Measurements from ENCODE around the gene FAM20A.
"Not testable (repeated sequence)": the region's sequence is repeated elsewhere in the genome, so short reads cannot be mapped to it uniquely, and the experiment has no call there.

The FAM20A gene

DNA sequence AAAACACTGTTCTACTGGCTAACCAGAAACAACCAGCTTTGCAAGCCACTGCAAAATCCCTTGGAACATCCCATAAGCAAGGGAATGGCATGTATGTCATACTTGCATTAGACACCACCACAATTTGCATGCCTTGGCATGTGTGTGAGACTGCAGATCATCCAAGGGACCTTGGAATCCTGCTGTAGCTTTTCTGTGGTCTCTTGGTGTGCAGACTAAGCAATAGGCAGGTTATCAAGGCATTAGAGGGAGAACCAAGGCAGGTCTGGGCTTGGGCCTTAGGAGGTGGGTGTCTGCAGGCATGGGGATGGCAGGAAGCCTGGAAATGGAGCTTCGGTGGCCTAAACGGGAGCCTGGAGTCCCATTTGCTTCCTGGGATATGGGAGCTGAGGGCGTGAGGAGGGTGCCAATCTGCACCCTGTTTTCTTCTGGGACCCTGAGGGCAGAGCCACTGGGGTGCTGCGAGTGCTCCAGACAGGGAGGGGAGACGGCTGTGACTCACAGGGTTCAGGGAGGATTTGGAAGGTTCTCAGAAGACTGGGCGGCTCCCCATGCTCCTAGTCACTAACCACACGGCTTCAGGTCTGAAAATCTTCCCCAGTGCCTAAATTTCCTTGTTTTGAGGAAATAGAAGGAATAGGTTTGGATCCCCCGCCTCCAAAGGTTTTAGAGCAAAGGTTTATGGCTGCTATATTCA is 36.6 kb downstream of the FAM20A start:
- DNase-seq, result no peak

DNA sequence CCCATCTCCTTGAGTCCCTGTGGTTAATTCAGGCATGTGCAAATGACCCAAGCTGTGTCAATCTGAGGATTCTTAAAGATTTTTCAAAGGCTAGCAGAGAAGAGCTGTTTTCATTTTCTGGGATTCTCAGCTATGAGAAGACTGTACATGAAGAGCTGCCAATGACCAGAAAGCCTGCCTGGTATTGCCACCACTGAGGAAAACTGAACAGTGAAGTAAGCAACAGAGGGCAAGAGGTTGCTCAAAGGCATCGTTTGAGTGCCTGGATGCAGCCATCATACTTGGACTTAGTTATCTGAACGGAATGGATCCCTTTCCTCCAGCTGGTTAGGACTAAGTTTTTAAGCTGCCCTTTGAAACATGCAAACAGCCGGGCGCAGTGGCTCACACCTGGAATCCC is 38.4 kb downstream of the FAM20A start:
- no peak for DNase-seq

DNA sequence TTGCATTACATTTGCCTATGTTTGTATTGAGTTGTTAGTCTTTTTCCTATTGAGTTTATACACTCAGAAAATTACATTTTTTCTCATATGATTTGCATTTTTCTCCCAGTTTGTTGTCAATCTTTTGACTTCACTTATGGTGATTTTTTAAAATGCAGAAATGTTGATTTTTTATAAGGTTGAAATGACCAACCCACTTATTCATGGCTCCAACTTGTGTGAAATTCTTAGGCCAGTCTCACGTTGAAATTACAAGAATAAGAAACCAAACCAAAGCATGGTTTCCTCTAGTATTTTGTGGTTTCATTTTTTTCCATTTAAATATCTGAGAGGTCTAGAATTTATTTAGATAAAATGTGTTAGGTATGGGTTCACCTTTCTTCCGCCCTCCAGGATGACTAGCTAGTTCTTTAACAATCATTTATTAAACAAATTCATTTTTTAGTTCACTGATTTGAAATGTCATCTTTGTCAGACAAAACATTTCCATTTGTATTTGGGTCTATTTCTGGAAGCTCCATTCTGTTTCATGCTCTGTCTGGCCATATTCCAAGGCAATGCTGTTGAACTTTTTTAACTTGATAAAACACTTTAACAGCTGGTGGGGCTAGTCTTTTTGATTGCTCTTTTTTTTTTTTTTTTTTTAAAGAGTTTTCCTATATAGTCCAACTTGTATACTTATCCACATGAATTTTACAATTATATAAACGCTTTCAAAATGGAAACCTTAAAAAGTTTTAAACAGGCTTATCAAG is 40.0 kb downstream of the FAM20A start:
- no peak for DNase-seq

DNA sequence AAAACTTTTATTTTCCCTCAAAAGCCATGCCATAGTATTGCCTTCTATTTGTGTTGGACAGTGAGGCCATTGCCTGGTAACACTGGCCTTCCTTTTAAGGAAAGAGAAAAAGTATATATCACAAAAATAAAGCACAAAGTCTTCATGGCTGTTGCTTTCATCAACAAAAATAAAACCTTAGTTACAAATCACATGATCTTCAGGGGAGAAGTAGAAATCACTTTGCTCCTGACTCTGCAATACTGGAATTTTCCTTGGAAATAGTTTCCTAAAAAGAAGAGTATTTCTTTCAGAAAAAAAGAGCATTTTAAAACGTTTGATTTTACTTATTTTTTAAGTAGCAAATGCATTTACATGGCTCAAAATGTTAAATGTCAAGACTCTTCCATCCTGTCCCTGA is 41.9 kb downstream of the FAM20A start:
- DNase-seq, result no peak

DNA sequence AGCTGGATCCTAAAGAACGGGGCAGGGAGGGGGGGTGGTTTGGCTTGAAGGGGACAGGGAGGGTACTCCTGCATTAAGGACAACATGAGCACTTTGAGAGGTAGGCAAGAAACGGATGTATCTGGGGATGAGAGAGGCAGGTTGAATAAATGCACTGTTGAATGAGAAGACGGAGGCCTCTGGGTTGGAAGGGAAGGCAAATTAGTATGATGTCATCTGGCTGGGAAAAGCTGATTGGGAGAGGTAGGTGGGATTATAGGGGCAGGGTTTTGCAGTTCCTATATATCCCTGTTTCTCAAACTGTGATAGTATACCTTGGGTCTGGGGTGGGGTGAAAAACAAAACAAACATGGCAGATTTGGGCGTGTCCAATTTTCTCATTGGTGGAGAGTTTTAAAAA is 44.6 kb downstream of the FAM20A start:
- no peak for DNase-seq

DNA sequence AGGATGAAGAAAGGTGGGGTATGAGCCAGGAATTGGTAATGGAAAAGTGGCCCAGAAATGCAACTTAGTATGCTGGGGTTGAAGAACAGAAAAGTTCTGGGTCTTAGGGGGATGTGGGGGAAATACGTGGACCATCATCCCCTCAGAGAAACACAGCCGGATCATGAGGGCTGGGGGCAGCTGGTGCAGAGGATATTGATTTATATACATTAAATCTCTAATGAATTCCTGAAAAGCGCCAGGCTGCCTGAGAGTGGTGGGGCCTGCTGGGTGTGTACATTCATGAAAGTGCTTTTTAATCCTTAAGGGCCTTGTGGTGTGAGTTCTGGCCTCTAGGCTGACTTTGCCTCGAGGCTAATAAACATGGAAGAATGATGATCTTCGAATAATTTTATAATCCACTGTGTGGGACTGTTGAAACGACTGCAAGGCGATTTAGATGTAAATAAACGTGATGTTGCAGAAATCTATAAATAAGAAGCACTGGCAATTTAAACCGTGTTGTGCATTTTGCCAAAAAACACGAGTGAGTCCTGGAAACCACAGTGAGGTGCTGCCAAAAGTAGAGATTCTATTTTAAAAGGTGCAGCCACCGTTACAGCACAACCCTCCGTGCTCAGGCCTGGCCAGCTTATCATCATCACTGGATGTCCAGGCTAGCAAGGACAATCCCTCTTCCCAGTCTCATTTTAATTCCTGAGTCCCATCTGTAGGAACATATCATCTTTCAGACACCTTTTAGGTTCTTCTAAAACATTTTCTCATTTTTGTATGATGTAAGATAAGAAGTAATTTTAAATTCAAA is 56.9 kb downstream of the FAM20A start:
- no peak for DNase-seq

DNA sequence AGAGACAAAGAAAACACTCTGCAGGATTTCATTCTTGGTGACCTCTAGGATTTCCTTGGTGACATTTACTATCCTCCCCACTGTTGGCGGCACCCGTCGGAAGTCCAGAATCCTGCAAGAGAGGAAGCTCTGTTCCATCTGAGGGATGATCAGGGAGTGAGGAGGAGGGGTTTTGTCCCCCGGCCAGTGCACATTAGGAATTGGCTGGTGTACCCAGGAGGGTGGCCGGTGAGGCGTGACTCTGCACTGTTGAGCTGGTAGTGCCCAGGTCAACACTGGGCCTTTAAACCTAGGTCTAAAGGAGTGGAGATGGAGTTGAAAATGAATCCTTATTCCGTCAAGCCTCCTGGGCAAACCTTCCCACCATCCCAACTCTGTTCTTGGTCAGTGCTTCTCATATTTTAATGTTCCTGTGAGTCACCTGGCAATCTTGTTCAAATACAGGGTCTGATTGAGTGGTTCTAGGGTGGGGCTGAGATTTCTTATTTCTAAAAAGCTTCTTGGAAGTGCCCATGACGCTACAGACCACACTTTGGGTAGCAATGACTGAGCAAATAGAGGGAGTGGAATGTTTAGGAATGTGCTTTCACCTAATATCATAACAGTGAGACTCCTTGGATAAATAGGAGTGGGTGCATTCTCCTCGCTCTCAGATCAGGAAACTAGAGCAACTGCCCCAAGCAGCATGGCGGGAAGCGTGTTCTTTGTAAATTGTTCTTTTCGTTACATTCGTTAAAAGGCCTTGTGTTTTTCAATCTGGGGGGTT is 58.3 kb downstream of the FAM20A start:
- no peak for DNase-seq

DNA sequence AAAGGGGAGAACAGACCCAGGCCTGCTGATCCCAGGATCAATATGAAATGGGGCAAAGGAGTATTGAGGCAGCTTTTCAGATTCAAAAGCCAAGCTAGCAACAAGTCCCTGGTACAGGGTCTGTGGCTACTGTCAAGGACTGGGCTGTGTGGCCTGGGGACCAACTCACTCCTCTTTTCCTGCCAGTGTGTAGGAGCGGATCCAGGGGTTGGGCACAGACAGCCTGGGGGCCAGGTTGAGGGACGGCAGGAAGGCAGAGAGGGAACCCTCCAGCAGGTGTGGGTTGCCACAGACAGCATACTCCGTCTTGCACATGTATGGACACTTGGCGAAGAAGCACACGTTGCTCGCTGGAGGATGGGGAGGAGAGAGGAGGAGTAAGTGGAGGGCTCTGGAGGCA is 59.4 kb downstream of the FAM20A start:
- DNase-seq, result no peak

DNA sequence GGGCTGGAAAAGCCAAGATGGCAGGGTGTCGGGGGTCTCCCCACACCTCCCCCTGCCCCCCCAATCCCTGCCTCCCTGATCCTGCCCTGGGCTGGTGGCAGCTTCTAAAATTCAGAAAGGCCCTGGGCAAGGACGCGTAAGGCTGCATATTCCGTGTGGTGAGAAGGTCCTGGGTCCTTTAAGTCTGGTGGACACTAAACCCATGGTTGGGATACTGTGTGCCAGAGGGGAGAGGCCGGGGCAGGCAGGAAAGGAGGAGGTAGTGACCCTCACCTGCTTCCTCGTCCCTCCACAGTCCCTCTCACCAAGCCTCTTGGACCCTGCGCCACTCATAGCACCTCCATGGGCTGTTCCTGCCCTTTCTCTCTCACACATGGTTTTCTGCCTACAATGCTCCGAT is 60.2 kb downstream of the FAM20A start:
- no peak for DNase-seq

DNA sequence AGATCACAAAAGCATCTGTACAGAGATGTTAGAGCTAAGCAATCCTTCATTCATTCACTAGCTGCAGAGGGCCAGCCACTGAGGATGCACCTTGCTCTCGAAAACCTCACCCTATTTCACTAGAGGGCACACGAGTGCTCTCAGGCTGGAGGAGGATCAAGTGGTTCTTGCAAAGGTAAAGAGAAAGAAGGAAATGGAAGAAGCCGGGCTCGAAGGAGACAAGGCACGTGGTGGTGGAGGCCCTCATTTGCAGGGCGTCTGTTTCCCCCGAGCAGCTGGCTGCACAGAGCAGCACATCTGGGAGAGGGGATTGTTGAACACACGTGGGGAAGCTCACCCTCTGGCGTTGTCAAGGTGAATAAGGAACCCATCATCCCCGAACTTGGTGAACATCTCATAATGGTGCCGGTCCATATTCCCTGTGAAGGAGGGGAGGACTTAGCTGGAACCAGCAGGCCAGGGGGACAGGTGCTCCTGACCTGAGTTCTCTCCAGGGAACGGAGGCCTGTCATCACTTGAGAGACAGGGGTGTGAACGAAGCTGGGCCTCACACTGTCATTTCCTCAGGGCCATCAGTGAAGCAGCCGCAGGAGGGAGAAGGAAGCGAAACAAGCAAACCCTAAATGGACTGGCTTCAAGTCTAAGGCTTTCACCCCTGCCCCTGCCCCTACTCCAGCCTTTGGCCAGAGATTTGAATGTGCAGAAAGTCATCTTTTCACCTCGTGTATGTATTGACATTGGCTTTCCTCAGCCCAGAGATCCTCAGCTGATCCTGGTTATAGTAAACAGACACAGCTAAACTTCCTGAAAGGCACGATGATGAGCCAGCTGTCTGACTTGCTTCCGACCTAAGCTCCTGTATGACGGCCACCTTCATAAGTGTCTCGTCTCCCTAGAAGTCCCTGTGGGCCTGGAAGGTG is 61.4 kb downstream of the FAM20A start:
- no peak for DNase-seq

DNA sequence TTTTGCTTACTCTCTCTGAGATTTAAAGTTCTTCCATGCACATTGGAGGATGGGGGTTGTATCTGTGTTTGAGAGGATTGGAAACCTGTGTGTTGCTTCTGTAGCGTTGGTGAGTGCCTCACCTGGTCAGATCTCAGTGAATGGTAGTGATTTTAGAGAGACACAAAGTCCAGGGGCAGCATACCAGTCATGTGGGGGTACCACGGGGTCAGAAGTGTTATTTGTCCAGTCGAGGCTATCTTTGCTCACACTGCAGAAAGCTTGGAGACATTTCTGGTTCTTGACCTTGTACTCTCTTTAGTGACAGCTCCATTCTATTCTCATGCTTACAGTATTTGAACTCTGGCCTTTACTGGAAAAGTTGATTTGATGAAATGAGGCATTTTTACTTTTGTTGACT is 65.2 kb downstream of the FAM20A start:
- no peak for DNase-seq

DNA sequence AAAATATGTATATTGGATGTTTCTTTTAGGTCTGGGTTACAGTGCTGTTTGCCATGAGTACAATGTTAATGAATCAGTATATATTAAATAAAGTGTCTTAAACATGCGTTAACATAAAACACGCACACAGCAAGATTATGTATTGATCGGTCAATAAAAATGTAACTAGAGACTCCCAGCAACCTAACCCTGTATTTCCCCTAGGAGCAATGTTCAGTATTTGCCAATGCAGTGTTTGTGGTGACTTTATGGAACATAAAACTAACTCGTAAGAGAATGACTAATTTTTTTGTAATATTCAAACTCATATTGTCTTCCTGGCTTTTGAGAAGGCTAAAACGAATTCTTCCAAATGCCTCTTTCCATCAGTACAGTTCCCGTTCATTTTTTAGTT is 66.5 kb downstream of the FAM20A start:
- no peak for DNase-seq

DNA sequence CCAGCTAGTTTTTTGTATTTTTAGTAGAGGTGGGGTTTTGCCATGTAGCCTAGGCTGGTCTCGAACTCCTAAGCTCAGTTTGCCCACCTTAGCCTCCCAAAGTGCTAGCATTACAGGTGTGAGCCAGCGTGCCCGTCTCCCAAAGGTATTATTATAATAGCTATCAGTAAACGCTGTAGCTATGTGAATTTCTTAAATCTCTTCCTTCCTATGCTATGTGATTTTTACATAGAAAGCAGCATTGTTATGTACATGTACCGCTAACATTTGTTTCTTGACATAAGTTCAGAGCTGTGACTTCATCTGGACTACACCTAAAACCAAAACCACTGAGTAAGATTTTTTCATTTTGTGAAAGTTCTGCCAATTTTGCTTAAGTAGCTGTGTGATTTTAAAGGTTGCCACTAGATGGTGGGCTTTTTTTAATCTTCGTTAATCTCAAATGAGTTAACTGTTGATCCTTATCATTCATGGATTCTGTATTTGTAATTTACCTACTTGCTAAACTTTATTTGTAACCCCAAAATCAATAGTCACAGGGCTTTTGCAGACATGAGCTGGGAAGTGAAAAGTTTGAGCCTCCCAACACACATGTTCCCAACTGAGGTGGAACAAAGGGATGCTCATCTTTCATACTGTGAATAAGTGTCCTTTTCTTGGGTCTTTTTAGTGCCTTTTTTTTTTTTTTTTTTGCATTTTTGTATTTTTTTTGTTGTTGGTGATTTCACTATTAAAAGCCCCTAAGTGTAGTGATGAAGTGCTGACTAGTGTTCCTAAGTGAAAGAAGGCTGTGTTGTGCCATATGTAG is 67.1 kb downstream of the FAM20A start:
- no peak for DNase-seq

DNA sequence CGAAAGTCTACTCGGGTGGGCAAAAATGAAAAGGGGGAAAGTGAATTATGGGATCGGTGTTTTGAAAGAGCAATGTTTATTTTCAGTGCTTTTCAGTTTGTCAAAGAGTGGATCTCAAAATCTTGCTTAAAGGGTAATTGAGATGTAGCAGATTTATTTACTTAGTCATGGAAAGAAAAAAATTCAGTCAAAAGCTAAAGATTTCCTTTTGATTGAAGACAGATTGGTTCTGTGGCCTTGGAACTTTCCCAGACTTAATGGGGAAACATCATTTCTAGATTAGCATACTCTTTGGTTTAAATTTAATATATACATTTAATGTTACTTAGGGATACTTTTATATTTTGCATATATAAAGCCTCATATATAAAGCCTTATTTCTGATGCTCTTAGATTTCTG is 68.3 kb downstream of the FAM20A start:
- no peak for DNase-seq

DNA sequence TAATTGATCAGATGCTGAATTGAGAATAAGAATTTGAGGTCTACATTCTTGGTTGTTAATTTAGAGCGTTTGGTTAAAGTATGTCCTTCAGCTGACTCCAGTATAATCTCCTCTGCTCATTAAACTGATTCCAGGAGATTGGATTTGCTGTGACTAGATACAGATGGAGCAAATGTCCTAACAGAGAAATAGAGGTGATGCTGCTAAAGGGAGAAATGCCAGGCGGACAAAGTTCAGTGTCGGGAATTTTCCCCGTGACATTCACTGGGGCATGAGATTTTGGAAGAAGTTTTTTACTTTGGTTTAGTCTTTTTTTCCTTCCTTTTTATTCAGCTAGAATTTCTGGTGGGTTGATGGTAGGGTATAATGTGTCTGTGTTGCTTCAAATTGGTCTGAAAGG is 69.9 kb downstream of the FAM20A start:
- DNase-seq, result no peak

DNA sequence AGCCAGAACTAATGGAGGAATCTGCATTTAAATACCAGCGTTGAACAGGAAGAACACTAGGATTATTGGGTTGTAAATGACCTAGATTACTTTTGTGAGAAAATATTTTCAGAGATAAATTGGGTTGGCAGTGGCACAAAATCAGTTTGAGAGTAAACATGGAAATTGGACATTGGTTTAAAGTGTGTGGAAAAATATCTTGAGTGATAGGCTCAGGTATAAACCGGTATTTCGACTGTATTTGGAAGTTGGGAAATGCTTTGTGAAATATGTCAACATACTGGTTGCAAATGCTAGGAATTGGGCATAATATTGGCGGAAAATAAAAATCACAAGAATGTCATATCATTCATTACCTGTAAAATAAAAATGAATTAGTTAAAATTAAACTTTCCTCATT is 73.9 kb downstream of the FAM20A start:
- DNase-seq, result no peak

DNA sequence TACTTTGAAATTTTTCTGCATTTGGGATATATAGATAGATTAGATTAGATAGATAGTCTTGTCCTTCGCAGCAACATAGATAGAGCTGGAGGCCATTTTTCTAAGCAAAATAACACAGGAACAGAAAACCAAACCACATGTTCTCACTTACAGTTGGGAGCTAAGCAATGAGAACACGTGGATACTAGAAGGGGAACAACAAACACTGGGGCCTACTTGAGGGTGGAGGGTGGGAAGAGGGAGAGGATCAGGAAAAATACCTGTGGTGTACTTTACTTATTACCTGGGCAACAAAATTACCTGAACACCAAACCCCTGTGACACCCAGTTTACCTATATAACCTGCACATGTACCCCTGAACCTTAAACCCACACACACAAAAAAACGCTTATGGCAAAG is 74.6 kb downstream of the FAM20A start:
- no peak for DNase-seq

DNA sequence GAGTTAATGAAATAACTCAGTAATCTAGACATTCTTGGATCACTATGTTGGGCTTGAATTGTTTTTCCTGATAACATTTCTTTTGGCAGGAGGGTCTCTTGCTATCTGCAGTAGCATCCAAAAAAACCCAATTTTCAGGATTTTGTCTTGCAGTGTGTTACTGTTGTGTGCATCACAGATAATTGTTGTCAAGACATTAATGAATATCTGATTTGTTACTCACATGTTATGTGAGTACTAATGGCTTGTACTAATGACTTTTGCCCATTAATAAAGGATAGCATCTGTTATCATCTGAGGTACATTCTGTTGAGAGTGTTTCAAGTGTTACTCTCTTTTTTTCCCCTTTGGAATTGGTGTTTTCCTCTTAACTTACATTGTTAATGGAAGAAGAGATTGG is 78.9 kb downstream of the FAM20A start:
- DNase-seq, result no peak

DNA sequence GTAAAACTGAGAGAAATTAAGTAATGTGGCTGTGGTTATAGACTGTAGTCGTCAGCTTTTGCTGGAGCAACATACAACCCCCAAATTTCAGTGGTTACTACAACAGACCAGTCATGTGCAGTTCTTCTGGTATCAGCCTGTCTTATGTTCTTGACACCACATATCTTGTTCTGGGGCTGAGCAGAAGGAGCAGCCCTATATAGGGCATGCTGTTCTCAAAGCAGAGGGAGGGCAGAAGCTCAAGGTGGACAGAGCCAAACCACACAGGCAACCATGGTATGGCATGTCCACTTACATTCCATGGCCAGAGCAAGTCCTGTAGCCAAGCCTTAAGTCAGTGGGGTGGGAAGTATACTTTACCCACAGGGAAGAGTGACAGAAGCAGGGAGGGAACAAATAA is 81.3 kb downstream of the FAM20A start:
- DNase-seq, result no peak

DNA sequence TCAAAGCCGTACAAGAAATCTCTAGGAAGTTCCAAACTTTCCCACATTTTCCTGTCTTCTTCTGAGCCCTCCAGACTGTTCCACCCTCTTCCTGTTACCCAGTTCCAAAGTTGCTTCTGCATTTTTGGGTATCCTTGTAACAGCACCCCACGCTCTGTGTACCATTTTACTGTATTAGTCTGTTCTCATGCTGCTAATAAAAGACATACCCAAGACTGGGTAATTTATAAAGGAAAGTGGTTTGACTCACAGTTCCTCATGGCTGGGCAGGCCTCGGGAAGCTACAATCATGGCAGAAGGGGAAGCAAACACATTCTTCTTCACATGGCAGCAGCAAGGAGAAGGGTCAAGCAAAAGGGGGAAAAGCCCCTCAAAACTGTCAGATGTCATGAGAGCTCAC is 82.1 kb downstream of the FAM20A start:
- not testable (repeated sequence) for DNase-seq
